Cardiac septum (tissue), 1 donor: ENCODE measurements around the gene JAML. TPM values are rescaled to one million over a fixed set of nuclear protein-coding genes. Genes with fewer than 3 reads are reported as not detected.
A peak's percentile ranks its signal among the peaks of the same experiment; 100 is the strongest.

ENCODE experiments used
- DNase-seq: peaks from one replicate; pipeline ENCODE4 v3.0.0-alpha.2; 2020; ENCODE audit warnings: low spot score
- intact Hi-C: fragments of 100-400 bp; cut with DNase I; formaldehyde crosslinking; loops from one replicate; pipeline ENCODE4 v1.14.0; 2022
- total RNA-seq: library from RNA; stranded (reverse); fragmentation: NEBNext Ultra II Directional; extraction: Animal tissue kit (Norgen Biotek cat#: 25700); gene quantifications from one replicate; pipeline ENCODE4 v1.2.1, GENCODE V29; 2021
- donor health status: DM: no; HTN: no; CAD: no.

JAML gene
- total RNA-seq, 1 donor from 2014 or later = 5.4 TPM

DNA sequence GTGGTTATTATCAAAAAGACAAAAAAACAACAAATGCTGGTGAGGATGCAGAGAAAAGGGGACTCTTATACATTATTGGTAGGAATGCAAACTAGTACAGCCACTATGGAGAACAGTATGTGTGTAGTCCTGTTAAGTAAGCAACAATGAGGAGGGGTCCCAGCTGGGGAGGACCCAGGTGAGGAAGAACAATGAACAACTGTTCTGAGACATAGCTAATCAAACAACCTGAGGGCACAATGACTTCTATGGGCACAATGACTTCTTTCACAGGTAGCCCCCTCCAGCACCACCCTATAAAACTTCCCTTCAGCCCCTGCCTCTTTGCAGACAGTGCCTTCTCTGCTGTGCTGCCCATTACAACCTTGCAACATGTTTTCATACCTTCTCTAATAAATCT is 5.6 kb downstream of the JAML start:
- no peak for DNase-seq

DNA sequence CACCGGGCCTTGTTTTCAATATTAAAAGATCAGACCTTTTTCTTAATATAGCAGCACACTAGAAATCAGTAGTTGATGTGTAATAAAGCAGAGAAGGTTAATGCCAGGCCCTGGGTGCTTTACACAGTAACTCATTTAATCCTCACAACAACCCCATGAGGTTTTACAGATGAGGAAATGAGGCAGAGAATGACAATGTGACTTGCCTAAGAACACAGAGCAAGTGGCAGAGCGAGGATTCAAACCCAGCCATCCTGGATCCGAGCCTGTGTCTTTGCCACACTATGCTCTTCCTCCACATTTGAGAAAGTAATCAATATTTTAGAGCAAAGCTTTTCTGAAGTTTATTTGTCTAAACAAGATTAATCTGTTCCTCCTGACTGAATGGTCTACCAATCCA is 7.2 kb downstream of the JAML start:
- DNase-seq = no peak
- intact Hi-C loops = no loop called here

More for the DNA sequence above, 5.6 kb downstream of the JAML start:
- intact Hi-C loops = no loop called here

GRCh38 chr11:118216621-118217481 is 8.0 kb downstream of the JAML start:
- intact Hi-C loops = no loop called here
- no peak for DNase-seq

DNA sequence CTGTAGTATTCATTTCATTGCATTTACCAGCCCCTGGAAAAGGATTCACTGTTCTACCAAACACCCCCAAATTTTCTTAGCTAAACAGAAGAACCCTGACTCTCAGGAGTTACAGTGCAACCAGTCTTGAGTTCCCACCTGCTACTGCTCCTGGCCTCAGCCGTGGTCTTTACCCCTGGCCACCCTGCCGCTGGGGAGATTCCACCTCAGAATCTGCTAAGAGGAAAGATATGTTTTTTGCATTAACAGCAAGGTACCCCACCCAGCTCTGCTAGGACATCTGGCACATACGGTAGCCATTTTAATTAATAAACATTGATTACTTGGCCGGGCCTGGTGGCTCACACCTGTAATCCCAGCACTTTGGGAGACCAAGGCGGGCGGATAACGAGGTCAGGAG is 9.0 kb downstream of the JAML start:
- DNase-seq = no peak
- intact Hi-C loops = no loop called here

- no peak for DNase-seq
- intact Hi-C loops = no loop called here
Measured at GRCh38 chr11:118215262-118215661, 9.5 kb downstream of the JAML start.

DNA sequence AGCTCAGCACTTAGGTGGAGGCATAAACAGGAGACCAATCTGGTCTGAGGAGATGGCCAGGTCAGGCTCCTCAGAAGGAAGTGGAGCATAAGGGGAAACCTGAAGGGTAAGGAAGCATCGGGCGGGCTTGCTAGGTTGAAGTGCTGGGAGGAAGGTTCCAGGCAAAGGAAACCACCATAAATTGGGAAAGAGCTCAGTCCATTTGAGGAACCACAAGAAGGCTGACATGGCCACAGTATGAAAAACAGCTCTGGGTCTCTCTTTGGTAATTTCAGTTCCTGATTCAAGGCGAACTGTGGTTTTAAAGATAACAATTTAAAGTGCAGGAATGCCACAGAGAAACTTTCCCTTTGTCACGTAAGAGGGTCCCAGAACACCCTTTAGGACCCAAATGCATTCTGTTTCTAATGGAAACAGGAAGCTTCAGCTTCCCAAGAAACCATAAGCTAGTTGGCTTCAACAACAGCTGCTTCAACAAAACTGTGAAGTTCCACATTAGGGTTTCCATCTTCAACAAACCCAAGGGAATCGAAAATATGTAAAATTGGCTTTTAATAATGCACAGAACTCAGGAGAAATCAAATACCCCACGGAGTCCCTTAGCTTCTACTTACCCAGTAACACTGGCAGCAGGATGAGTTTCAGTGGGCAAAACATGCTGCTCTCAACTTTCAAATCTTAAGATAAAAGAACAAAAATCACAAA is 10.4 kb downstream of the JAML start:
- peak; percentile 84 for DNase-seq
- intact Hi-C loops = no loop called here

DNA sequence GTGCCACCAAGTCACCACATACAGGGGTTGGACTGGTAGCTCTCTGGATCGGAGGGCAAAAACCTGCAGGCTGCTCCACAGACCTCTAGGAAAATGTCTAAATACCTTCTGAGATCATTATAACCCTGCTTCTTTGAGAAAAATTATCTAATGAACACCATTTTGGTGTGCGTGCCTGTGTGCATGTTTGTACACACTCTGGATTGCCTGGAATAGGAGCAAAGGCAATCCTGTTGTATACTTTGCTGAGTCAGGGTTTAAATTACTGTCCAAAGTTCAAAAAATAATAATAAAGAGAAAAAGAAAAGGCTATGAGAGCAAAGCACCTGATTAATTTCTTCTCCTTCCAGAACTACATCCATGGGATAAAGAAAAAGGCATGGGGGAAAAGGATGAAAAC is 11.0 kb downstream of the JAML start:
- no peak for DNase-seq
- intact Hi-C loops = no loop called here

DNA sequence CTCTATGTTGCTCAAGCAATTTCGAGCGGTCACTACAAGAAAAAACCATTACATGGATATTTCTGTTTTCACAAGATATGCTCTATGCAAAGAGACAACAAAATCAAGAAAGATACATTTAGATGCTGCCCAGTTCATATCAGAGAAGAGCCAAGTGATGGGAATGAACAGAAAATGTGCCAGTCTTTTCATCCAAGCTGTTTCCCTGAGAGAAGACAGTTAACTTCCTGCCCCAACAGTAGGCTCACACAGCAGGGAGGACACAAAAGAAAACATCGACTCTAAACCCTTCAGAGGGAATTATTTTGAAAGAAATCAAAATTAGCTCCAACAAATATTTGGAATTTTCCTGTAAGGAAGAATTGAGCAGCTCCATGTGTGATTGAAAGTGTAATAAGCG is 11.6 kb downstream of the JAML start:
- intact Hi-C loops = no loop called here

GRCh38 chr11:118212781-118213191 is 12.0 kb downstream of the JAML start:
- intact Hi-C loops = no loop called here
- DNase-seq = no peak

More for the DNA sequence above, 11.6 kb downstream of the JAML start:
- no peak for DNase-seq

- intact Hi-C loops = no loop called here
- DNase-seq = no peak
Measured at GRCh38 chr11:118212131-118212725, 12.6 kb downstream of the JAML start.

DNA sequence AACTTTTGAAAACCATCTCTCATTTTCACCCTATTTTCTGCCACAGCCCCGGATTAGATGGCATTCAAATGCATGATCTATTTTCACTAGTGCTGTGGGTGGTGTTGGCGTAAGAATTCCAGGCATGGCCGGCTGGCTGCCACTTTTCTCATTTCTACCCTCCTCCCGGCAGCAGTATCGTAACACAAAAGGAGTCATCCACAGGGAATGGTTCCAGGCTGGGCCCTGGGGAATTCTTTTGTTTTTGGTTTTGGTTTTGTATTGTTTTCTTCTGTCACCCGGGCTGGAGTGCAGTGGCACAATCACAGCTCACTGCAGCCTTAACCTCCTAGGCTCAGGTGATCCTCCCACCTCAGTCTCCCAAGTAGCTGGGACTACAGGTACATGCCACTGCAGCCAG is 13.8 kb downstream of the JAML start:
- intact Hi-C loops = no loop called here
- DNase-seq = no peak

- DNase-seq = no peak
- intact Hi-C loops = no loop called here
Measured at GRCh38 chr11:118210323-118210722, 14.5 kb downstream of the JAML start.

DNA sequence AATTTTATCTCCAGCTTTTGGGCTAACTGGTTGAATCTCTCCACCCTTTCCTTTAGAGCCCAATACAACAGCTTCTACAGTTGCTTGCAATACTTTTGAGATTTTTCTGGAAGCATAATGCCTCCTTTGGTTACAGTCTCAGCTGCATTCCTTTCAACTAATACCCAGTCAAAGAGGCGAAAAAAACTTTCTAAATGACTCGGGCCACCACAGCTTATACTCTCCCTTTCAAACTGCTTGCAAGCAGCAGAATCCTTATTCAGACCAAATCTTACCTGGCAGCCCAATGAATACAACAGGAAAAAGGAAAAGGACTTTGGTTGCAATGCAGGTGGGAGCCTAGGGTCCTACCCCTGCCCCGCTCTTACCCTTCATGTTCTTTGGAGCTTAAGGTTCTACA is 15.8 kb downstream of the JAML start:
- DNase-seq = no peak
- intact Hi-C loops = loop anchor here (10.0 kb wide), 1 partner anchor 276 kb away; no protein-coding TSS in a partner anchor

DNA sequence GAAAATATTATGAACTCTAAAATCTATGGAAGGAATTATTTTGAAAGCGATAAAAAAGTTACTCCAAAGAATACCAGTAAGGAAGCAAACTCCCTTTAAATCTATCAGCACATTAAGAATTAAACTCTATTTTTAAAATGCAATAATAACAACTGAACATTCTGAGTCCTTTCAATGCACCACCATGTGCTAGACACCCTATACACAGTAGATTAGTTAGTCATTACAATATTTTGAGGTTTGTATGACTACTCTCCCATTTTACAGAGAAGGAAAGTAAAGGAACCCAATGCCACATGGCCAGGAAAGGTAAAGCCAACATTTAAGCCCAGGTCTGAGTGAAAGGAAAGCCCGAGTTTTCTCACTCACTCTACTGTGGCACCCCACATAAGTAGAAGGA is 17.7 kb downstream of the JAML start:
- no peak for DNase-seq
- intact Hi-C loops = loop anchor here (10.0 kb wide), 1 partner anchor 278 kb away; no protein-coding TSS in a partner anchor

DNA sequence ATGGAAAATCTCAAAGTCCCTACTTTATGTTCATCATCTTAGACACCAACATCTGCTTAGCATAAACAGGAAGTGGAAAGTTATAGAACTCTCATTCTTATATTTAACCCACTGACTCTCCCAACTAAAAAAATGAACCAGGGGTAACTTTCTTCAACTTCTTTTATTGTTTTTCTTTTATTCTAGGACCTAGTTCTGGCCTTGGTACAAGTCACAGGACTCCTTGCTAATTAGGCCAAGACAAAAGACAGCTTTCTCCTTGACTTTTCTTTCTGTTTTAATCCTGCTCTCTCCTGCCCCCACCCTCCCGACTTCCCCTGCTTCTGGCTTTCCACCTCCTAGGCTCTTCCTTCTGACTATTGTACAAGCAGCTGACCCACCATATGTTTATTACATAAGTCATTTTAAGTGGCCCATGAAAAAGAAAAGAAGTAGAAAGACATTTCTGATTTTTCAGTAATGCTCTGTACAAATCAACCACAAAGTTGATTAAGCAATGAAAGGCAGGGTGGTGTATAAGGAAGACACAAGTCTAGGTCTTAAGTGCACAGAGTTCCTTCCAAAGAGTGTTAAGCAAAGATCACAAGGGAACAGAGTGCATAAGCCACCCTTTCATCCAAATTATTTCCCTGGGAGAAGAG is 18.3 kb downstream of the JAML start:
- DNase-seq = no peak
- intact Hi-C loops = loop anchor here (10.0 kb wide), 1 partner anchor 278 kb away; no protein-coding TSS in a partner anchor

DNA sequence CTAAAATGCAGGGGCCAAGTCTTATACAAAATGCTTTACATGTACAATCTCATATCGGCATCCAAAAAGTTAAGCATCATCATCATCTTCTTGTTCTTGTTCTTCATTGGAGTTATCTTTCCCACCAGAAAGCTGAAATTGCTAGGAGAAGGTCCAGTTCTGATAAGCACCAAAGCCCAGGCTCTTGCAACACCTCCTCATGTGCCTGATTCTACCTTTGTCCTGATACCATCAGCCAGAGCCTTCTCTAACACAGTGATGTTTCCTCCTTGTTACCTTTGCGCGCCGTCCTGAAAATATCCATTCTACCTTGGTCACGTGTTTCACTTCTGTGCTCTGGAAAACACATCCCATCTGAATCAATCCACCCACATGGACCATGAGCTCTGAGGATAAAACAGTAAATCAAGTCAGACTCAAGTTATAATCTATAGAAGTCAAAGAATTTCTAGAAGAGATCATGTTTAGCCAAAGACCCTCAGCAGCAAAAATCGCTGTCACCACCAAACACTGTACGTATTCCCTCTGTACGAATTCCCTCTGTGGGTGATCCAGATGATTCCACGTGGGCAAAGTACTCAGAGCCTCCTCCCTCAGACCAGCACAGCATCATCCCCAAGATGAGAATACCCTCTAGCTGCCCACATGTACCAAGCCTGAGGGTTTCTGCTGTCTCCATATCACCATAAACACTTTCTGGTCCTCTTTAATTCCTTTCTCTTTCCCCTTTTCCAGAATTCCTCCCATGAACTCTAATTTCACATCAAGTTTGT is 19.0 kb downstream of the JAML start:
- no peak for DNase-seq
- intact Hi-C loops = loop anchor here (10.0 kb wide), 1 partner anchor 279 kb away; no protein-coding TSS in a partner anchor

DNA sequence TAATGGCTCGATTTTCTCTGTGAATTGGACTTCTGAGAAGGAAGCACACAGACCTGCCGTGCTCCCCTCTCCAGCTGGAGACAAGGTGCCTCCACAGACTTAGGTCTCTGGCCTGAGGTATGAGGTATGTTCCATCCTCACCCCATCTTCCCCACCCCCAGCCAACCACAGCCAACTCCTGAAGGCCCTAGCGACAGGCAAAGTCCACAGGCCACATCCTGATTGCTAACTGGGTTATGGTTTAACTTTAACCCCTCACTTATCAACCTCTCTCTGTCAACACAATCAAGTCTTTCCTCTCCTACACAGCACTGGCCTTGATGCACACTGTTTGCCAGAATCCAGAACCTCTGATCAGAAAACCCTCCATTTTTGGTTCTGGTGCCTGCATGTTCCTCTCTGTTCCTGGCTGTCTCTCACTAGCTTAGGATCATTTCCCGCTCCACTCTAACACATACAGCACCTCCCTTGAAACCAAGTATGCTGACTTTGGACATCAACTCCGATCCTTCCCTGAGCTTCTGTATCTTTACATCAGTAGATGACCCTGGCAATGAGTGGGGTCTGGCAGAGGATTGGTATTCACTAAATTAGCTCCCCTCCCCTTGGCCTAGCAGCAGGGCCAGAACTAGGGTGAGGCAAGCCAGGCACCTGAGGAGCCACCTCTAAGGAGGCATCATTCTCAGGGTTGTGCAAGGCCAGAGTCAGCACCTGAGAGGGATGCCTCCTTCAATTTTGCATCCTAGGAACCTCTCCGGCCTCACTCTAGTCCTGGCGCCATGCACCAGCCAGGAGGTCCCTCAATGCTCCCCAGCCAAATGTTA is 22.0 kb downstream of the JAML start:
- DNase-seq = no peak
- intact Hi-C loops = loop anchor here (10.0 kb wide), 1 partner anchor 282 kb away; no protein-coding TSS in a partner anchor

DNA sequence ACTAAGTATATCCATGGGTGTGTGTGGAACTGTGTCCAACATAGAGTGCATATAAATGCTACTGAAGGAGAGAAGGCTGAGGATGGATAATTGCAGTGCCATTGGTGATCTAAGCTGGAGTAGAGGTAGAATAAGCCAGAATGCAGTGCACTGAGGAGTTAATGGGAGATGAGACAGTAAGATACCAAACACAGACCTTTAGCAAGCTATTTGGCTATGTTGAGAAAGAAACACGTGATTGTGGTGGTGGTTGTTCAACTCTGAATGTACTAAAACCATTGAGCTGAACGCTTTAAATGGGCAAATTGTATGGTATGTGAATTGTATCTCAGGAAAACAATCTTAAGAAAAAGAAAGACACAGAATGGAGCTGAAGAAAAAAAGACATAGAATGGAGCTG is 22.8 kb downstream of the JAML start:
- intact Hi-C loops = loop anchor here (10.0 kb wide), 1 partner anchor 283 kb away; no protein-coding TSS in a partner anchor
- no peak for DNase-seq
